SK-N-MC (cell line): ENCODE data around the gene TMEM117.

Source experiments
- EZH2 ChIP-seq: fragments of 200-600 bp; sonication (generic); IDR thresholded peaks from one replicate; pipeline ENCODE4 v1.6.1; 2017; ENCODE audit warnings: antibody characterized with exemption
- POLR2AphosphoS5 ChIP-seq: IDR thresholded peaks from 2 replicates; pipeline ENCODE4 v1.6.1; 2012; ENCODE audit warnings: mild to moderate bottlenecking, low read depth, low read length, borderline replicate concordance

GRCh38 chr12:44367916-44368315 is 532.0 kb downstream of the TMEM117 start:
- no peak for TF ChIP-seq POLR2AphosphoS5
- no peak for TF ChIP-seq EZH2
